ENCODE data around the gene KCMF1.

GRCh38 chr2:85091838-85092237 lies 120.9 kb downstream of the KCMF1 start:
- TF ChIP-seq POLR2A (IDR thresholded peaks at IDR 0.05; ENCODE audit: low read depth, low read length) (no peak), HCFC1 (IDR thresholded peaks at IDR 0.05; ENCODE audit: low read length) (no peak), TAF1 (IDR thresholded peaks at IDR 0.05; ENCODE audit: borderline replicate concordance, low read depth, low read length) (no peak), MAX (IDR thresholded peaks at IDR 0.05; ENCODE audit: low read depth, low read length) (no peak), ATF2 (IDR thresholded peaks at IDR 0.05; ENCODE audit: low read length) (no peak), REST (IDR thresholded peaks at IDR 0.05; ENCODE audit: low read depth, low read length) (no peak), EZH2 (IDR thresholded peaks at IDR 0.05; ENCODE audit: borderline replicate concordance, control insufficient read depth, low read depth, low read length) (no peak)
- TF ChIP-seq, protein P1, sequence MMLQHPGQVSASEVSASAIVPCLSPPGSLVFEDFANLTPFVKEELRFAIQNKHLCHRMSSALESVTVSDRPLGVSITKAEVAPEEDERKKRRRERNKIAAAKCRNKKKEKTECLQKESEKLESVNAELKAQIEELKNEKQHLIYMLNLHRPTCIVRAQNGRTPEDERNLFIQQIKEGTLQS (IDR thresholded peaks at IDR 0.05; ENCODE audit: borderline replicate concordance, extremely low read depth, low read depth, low read length) = no peak
- TF ChIP-seq, protein P2, sequence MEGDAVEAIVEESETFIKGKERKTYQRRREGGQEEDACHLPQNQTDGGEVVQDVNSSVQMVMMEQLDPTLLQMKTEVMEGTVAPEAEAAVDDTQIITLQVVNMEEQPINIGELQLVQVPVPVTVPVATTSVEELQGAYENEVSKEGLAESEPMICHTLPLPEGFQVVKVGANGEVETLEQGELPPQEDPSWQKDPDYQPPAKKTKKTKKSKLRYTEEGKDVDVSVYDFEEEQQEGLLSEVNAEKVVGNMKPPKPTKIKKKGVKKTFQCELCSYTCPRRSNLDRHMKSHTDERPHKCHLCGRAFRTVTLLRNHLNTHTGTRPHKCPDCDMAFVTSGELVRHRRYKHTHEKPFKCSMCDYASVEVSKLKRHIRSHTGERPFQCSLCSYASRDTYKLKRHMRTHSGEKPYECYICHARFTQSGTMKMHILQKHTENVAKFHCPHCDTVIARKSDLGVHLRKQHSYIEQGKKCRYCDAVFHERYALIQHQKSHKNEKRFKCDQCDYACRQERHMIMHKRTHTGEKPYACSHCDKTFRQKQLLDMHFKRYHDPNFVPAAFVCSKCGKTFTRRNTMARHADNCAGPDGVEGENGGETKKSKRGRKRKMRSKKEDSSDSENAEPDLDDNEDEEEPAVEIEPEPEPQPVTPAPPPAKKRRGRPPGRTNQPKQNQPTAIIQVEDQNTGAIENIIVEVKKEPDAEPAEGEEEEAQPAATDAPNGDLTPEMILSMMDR (IDR thresholded peaks at IDR 0.05 in 2 of 3, conservative IDR thresholded peaks at IDR 0.05 in 1 of 3; ENCODE audit: control insufficient read depth in 2 of 3, extremely low read depth in 1 of 3, insufficient read depth in 1 of 3, low read depth in 3 of 3, low read length in 3 of 3) = no peak
- TF ChIP-seq, protein P3, sequence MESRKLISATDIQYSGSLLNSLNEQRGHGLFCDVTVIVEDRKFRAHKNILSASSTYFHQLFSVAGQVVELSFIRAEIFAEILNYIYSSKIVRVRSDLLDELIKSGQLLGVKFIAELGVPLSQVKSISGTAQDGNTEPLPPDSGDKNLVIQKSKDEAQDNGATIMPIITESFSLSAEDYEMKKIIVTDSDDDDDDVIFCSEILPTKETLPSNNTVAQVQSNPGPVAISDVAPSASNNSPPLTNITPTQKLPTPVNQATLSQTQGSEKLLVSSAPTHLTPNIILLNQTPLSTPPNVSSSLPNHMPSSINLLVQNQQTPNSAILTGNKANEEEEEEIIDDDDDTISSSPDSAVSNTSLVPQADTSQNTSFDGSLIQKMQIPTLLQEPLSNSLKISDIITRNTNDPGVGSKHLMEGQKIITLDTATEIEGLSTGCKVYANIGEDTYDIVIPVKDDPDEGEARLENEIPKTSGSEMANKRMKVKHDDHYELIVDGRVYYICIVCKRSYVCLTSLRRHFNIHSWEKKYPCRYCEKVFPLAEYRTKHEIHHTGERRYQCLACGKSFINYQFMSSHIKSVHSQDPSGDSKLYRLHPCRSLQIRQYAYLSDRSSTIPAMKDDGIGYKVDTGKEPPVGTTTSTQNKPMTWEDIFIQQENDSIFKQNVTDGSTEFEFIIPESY (IDR thresholded peaks at IDR 0.05) = no peak
